CD4-positive, alpha-beta T cell treated with Interleukin-21 for 1 hour (primary cell): ENCODE results near the gene NPTXR.

Experiments
- DNase-seq: peaks from one replicate; pipeline ENCODE4 v3.0.0-alpha.2; 2020

The NPTXR gene

DNA sequence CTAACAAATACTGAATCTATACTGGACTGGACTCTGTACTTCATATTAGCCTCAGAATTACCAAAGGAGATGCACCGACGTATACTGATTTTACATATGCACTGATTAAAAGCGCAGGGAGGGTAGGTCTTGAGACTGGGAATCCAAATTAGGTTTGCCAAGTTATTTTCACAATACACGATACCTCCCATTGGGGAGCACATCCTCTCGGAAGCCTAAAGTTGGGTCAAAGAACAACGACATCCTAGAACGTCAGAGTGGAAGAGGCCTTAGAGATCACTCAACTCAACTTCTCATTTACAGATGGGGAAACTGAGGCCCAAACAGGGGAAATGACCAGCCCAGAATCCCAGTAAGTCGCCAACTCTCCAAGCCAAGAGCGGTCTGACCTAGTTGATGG, 50.5 kb downstream of the NPTXR start:
- DNase-seq, result no peak

DNA sequence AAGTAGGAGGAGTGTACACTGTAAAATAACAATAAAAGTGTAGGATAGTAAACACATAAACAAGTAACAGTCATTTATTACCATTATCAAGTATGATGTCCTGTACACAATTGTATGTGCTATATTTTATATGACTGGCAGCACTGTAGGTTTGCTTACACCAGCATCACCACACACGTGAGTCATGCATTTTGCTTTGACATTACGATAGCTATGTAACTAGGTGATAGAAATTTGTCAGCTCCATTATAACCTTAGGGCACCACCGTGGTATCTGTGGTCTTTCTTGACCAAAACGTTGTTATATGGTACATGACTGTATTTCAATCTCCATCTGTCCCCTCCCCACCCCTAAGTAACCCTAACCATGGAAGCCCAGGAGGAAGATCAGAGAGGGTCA, 51.0 kb downstream of the NPTXR start:
- DNase-seq, result no peak

DNA sequence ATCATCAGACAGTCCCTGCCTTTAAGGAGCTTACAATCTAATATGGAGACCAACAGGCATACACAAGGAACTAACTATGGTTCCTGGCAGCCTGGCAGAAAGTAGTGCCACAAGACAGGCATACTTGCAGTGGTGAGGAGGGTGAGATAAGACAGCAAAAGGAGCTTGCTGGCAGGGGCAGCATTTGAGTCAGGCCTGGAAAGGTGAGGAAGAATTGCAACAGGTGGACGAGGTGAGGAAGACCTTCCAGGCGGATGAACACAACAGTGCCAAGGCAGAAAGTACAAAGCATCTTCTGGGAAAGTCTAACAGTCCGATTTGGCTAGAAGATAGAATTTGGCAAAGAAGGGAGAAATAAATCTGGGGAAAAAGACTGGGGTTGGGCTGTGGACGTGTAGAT, 54.2 kb downstream of the NPTXR start:
- DNase-seq, result no peak

DNA sequence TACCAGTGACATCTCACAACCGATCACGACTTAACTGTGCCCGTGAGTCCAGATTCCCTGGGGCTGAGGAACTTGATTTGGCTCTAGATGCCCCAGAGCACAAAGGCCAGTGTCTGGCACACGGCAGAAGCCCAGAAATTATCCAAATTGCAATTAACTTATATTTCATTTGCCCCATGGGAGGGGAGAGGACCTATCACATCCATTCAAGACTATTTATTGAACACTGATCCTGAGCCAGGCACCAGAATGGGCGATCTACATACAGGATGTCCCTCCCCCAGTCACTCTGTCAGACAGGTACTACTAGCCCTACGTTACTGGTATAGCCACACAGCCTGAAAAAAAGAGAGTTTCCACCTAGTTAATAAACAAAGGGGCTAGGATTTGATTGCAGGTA, 55.0 kb downstream of the NPTXR start:
- no peak for DNase-seq

DNA sequence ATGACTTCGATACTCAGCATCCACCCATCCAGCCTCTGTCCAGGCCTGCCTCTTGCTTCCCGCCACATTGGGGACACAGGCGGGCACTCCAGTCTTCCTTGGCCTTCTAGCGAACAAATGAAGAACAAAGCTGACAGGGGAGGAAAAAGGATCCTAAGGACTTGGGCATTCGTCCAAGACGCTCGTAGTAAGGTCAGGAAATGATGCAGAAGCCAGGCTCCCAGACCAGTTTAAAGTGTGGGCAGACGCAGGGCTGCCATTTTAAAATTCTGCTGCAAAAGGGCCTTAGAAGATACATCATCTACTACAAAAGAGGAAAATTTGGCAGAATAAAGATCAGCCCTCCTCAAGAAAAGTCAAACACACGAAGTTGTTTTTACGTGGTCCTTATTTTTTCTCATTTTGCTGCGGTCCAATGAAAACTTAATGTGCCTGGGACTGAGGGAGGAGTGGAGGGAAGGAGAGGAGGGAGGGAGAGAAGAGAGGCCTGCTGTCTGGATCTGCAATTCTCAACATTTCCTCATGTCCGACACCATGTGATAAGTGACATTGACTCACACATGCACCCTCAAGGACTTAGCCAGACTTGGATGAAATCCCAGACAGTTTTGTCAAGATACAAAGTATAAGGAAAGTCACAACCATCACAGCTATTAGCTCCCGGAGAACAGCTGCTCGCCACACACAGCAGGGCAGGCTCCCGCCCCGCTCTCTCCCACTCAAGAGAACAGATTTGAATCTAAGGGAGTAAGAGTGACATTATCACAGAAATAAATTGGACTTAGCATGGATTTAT, 55.6 kb downstream of the NPTXR start:
- no peak for DNase-seq

DNA sequence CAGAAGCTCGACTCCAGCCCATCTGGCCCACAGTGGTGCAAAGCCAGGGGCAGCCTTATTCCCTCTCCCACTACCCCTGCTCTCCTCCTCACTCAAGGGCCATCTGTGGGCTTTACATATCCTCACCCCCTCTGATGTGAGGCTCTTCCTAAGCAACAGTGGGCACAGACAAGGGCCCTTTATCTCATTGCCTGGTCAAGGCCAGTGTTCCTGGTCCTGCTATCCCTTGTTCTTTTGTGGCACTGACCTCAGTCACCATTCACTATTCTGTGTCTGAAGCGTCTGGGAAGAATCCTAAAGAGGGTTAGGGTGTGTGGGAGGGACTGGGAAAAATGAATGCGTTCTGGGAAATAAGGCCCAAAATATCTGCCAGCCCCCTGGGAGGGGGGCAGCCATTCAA, 57.2 kb downstream of the NPTXR start:
- DNase-seq, result no peak

DNA sequence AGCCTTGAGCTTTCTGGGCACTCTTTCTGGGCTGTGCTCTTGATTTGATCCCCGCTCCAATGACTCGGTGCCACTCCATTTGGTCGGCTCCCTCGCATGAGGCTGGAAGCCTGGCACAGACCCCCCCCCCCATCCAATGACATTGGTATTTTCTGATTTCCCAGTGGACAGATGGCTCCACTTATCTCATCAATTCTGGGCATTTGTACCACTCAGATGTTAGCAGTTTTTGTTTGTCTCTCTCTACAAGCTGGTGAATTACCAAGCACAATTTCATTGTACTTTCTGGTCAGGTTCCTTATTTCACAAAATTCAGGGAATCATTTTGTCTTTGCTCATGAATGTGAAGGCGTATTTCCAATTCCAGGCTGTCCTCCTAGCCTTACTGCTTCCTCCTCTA, 59.0 kb downstream of the NPTXR start:
- no peak for DNase-seq

DNA sequence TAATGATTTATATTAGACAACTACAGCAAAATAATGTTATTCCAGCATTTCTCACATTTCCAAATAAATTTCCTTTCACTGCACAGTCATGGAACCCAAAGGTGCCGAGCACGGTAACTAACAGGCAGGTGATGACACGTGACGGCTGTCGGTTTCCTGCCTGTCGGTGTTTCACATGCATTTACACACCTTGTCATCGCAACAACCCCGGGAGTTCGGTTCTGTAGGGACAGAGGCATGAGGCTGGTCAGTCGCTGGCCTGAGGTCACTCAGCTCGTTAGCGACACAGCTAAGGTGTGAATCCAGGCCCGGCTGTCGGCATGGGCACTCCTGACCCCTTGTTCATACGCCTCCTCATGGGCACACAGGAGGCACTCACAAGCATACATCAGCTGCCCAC, 59.8 kb downstream of the NPTXR start:
- no peak for DNase-seq

DNA sequence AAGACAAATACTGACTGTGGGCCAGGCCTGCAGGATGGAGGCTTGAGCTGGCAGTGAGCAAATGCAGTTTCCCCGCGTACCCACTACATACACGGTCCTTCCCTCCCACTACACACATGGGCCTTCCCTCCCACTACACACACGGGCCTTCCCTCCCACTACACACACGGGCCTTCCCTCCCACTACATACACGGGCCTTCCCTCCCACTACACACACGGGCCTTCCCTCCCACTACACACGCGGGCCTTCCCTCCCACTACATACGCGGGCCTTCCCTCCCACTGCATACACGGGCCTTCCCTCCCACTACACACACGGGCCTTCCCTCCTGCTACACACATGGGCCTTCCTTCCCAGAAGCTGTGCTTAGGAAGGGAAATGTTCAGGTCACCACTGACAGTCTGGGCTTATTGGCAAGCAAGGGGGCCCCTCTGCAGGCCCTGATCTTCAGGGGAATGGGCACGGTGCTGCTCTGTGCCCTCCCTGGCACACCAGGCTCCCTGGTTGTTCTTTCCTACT, 60.7 kb downstream of the NPTXR start:
- DNase-seq, result no peak

DNA sequence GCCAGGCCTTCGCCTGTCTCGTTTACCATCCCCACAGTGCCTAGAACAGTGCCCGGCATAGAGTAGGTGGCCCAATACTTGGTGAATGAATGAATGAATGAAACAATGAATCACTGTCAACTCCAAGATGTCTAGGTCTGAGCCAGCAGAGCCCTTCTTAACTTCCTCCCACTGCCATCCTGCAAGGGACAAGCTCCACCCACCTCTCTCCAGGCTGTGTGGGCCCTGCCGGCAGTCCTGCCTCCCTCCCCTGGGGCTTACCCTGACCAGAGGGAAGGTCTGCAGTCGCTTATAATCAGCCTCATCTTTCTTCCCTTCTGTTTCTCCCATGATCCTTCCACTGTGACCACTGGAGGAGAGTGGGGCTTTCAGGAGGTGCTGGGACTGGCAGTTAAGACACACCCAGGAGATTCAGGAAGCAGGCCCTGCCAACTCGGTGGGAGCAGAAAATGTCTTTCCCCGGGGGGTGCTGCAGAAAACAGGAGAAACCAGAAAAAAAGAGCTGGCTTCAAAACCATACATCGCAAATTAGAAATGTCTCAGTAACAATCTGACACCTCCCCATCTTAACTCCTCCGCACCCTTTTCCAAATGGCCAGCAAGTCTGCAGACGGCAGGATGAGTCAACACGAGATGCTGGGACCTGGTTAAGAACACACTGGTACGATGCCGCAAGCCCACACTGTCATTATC, 61.3 kb downstream of the NPTXR start:
- DNase-seq, result no peak

DNA sequence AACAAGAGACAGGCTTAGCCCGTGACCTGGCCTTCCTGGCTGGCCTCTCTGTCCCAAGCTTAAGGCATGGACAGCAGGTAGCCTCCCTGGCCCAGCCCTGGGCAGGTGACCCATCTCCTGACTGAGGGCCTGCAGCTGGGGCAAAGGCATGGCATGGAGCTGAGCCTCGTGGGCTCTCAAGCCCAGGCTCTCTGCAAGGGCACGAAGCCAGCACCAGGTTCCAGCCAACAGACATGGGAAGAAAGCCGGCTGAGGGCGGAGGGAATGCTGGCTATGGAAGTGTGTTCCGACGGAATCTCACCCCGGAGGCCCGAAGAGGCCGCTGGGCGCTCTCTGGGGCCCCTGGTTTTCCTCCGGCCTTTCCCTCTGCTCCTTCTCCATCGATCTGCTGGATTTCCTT, 62.8 kb downstream of the NPTXR start:
- no peak for DNase-seq

DNA sequence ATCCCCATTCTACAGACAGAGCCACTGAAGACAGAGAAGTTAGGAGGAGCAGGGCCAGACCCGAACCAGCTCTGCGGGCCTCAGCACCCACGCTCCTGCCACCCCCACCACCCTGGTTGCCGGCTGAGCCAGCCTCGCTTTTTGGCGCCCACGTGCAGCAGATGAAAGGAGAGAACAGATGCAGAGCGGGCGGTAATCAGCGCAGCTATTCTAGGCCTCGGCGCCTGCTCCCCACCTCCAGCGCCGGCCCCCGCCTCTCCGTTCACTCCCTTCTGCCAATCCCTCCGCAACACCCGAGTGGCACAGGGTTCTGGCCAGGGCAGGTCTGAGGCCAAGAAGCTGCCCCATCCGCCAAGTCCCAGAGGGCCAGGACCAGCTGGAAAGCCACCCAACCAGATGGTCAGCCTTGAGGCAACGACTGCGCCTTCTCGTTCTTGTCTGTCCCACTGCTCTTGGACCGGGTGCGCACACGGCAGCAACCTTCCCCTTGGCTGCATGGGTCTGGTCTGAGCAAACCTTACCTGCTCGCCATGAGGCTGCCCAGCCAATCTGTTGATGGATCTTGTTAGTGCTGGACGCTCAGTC, 66.6 kb downstream of the NPTXR start:
- no peak for DNase-seq

DNA sequence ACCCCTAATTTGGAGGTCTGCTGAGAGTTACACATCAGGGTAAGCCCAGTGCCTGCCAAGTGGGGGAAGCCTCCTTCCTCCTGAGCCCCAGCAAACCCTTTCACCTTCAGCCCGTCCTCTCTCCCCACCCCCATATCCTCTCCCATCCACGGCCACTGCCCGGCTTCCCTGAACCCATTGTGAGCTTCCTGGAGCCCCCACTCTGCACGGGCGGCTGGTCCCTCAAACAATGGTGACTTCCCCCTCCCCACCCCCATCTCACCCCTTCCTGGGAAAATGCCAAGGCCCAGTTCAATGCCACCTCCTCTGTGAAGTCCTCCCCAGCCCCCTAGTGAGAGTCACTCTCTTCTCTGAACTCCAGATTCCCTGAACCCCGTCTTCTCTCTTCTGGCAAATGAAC, 67.7 kb downstream of the NPTXR start:
- DNase-seq, result no peak

DNA sequence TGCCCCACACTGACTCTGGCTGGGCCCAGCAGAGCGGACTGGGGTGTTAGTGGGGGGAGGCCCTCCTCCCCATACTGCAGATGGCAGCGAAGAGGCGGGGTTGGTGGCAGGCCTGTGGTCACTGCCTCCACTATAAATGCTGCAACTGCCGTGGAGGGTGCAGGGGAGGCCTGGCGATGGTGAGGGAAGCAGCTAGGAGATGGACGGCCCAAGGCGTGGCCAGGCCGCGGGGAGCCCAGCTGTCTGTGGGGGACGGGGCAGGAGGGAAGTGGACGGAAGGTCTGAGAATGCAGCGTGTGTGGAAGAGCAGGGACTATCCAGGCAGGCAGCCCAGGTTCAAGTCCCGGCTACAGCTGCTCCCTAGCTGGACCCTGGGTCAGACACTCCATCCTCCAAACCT, 68.2 kb downstream of the NPTXR start:
- no peak for DNase-seq

DNA sequence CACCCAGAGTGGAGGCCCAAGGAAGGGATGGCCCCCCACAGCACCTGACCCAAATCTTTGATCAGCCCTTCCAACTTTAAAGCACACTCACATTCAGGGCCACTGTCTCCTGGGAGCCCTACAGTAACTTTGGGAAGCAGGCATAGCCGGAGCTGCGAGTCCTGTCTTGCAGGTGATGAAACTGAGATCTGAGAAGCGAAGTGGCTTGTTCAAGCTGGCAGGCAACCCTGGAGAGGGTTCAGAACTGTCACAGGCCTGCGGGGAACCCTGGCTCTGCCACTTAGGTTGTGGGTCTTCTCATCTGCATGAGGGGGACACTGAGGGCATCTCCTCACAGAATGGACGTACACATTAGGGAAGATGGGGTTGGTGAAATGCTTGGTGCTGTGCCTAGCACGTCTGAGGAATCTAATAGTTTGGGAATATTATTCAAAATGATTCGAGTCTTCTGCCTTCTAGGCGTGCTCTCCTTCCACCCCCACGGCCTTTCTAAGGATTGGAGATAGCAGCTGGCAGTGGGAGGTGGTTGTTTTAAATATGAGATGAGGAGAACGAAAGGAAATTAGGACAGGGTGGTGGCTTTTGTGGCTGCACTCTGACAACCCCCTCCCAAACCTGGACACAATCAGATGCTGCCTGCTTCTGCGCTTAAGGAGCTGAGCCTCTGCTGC, 69.2 kb downstream of the NPTXR start:
- no peak for DNase-seq

DNA sequence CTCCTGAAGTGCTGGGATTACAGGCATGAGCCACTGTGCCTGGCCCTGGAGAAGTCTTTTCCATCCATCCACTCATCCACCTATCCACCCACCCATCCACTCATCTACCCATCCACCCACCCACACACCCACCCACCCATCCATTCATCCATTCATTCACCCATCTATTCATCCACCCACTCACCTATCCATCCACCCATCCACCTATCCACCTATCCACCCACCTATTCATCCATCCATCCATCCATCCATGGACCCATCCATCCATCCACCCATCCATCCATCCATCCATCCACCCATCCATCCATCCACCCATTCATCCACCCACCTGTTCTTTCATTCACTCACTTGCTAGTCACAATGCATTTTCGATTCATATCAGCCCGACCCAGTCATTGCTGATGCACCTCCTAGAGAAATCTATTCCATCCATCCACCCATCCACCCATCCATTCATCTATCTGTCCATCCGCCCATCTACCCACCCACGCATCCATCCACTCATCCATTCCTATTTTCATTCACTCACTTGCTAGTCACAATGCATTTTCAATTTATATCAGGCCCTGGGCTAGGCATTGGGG, 70.4 kb downstream of the NPTXR start:
- no peak for DNase-seq

DNA sequence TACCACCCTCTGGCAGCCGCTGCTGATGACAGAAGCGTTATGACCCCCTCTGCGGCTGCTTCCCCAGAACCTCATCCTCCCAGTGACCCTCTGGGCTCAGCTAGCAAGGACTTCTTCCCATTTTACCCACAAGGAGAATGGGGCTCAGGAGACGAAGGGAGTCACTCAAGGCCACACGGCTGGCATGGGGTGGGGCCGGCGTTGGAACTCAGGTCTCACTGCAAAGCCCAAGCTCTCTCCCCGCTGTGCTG, 71.3 kb downstream of the NPTXR start:
- DNase-seq, result no peak

DNA sequence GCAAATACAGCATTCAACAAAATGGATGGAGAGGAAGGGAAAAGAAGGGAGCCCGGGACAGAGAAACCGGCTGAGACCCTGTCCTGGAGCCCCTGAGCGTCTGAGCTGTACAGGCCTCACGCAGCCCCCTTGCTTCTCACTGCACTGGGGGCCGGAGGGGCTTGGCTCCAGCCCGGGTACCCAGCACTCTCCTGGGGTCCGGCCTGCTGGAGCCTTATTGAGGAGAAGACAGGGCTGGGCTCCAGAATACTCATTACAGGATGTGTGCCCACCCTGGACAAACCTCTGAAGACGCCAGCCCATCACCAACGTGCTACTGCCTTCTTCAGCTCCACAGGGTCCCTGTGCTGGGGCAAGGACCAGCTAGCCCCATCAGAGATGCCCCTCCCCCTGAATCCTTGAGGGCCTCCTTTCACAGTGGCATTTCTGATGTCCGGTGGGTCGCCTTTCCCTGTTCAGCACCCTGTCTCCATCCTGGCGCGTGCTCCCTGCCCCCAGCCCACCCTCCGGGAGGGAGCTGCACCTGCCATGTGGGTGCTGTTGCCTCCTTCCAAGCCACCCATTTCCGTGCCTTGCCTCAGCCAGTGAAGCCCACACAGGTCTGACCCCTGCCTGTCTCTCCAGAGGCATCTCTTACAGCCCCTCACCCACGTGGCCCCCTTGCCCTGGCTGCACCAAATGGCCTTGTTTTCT, 73.4 kb downstream of the NPTXR start:
- no peak for DNase-seq
